Measurements from ENCODE around the gene FLNB.
A peak's percentile ranks its signal among the peaks of the same experiment; 100 is the strongest.

Gene FLNB

GRCh38 chr3:58112185-58112535, 103.9 kb downstream of the FLNB start:
- no peaks in the 10 kb centered on the region for H3K27me3 Mint-ChIP-seq
- H3K36me3 Mint-ChIP-seq (ENCODE audit: insufficient read depth), result peaks cover 16% of the 10 kb centered on the region
- ATAC-seq (replicated peaks; ENCODE audit: extremely low read depth, poor library complexity, severe bottlenecking) (no peak), DNase-seq (ENCODE audit: low spot score in 2 of 2) (no peak)
- peaks cover 42% of the 10 kb centered on the region for H3K4me1 Mint-ChIP-seq
- no peaks in the 10 kb centered on the region for H3K9me3 Mint-ChIP-seq
- peak overlapping the region; percentile 30 for H3K27ac Mint-ChIP-seq (ENCODE audit: low read depth)
- peak overlapping the region; percentile 29 for H3K4me3 Mint-ChIP-seq

DNA sequence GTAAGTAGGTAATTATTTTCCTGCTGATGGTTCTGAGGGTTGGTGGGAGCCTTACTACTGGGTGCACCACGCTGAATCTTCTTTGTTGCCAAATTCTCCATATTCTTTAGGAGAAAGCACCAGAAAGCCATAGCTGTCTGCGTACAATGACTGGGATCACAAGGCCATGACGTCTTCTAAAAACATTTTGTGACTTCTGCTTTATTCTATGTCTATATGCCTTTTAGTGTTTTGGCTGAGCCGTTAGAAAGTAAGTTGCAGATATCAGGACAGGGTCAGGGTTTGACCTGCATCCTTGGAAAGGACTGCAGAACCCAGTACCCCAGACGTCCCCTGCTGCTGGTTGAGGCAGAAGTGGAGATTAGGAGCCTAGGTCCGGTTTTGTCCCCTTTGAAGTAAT, 107.0 kb downstream of the FLNB start:
- ATAC-seq (replicated peaks; ENCODE audit: extremely low read depth, poor library complexity, severe bottlenecking) (no peak), DNase-seq (ENCODE audit: low spot score in 2 of 2) (no peak)
- H3K4me1 Mint-ChIP-seq, result peaks cover 46% of the 10 kb centered on the region
- no peaks in the 10 kb centered on the region for H3K27me3 Mint-ChIP-seq
- no peaks in the 10 kb centered on the region for H3K9me3 Mint-ChIP-seq
- peak overlapping the region; percentile 86 for H3K27ac Mint-ChIP-seq (ENCODE audit: low read depth)
- peaks cover 11% of the 10 kb centered on the region for H3K36me3 Mint-ChIP-seq (ENCODE audit: insufficient read depth)
- no peak overlapping the region for H3K4me3 Mint-ChIP-seq

GRCh38 chr3:58116161-58116955, 108.1 kb downstream of the FLNB start:
- Mint-ChIP-seq H3K27me3 (no peaks in the 10 kb centered on the region), H3K27ac (ENCODE audit: low read depth) (peak overlapping the region; percentile 86), H3K36me3 (ENCODE audit: insufficient read depth) (peaks cover 7% of the 10 kb centered on the region)

GRCh38 chr3:58116985-58117384, 108.8 kb downstream of the FLNB start:
- ATAC-seq (replicated peaks; ENCODE audit: extremely low read depth, poor library complexity, severe bottlenecking), result no peak
- peaks cover 35% of the 10 kb centered on the region for H3K4me1 Mint-ChIP-seq

More at GRCh38 chr3:58116161-58116955, 108.1 kb downstream of the FLNB start:
- H3K9me3 Mint-ChIP-seq, result no peaks in the 10 kb centered on the region
- peak; percentile 91 for ATAC-seq (replicated peaks; ENCODE audit: extremely low read depth, poor library complexity, severe bottlenecking)
- peak overlapping the region; percentile 34 for H3K4me3 Mint-ChIP-seq
- peaks cover 41% of the 10 kb centered on the region for H3K4me1 Mint-ChIP-seq
- DNase-seq (ENCODE audit: low spot score in 2 of 2), result peak; percentile 39 to 71

GRCh38 chr3:58117561-58118181, 109.4 kb downstream of the FLNB start:
- no peak overlapping the region for H3K27ac Mint-ChIP-seq (ENCODE audit: low read depth)
- no peak for ATAC-seq (replicated peaks; ENCODE audit: extremely low read depth, poor library complexity, severe bottlenecking)
- H3K4me3 Mint-ChIP-seq, result no peak overlapping the region
- peaks cover 8% of the 10 kb centered on the region for H3K36me3 Mint-ChIP-seq (ENCODE audit: insufficient read depth)
- H3K27me3 Mint-ChIP-seq, result no peaks in the 10 kb centered on the region
- no peaks in the 10 kb centered on the region for H3K9me3 Mint-ChIP-seq
- H3K4me1 Mint-ChIP-seq, result peaks cover 28% of the 10 kb centered on the region
- no peak for DNase-seq (ENCODE audit: low spot score in 2 of 2)

More at GRCh38 chr3:58116985-58117384, 108.8 kb downstream of the FLNB start:
- Mint-ChIP-seq H3K4me3 (no peak overlapping the region), H3K27ac (ENCODE audit: low read depth) (peak overlapping the region; percentile 86), H3K27me3 (no peaks in the 10 kb centered on the region), H3K9me3 (no peaks in the 10 kb centered on the region), H3K36me3 (ENCODE audit: insufficient read depth) (peaks cover 4% of the 10 kb centered on the region)
- no peak for DNase-seq (ENCODE audit: low spot score in 2 of 2)

GRCh38 chr3:58119186-58119585, 111.0 kb downstream of the FLNB start:
- Mint-ChIP-seq H3K27me3 (no peaks in the 10 kb centered on the region), H3K9me3 (no peaks in the 10 kb centered on the region), H3K4me1 (peaks cover 27% of the 10 kb centered on the region), H3K27ac (ENCODE audit: low read depth) (no peak overlapping the region), H3K36me3 (ENCODE audit: insufficient read depth) (peaks cover 13% of the 10 kb centered on the region), H3K4me3 (no peak overlapping the region)
- ATAC-seq (replicated peaks; ENCODE audit: extremely low read depth, poor library complexity, severe bottlenecking) (no peak), DNase-seq (ENCODE audit: low spot score in 2 of 2) (no peak)

DNA sequence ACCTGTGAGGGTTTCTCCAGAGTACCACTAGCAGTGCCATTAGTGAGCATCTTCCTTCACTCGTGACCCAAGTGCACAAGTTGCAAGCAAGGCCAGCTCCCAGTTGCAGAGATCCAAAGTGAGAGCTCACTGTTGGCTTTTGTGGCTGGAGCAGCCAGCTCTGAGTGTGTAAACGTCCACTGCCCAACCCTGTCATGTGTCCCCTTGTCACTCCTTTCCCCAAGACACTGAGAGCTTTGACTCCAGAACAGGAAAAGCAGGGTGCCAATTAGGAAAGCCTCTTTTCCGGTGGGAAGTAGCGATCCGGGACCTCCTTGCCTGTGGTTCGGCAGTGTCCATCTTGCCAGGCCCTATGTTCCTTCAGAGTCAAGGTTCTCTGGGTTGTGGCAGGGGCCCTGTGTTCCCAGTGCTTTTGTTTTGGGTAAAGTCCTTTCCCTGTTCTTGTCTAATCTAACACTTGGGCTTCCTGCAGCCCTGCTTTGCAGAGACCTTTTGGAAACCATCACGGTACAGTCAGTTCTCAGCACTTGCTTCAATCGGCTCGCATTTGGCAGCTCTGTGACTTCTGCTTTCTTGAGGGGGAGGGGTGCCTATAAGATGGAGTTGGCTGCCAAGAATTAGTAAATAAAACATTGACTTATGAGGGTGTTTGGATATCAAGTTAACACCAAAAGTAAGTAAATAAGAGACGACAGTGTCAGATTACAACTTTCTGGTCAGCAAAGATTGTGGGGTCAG, 112.0 kb downstream of the FLNB start:
- DNase-seq (ENCODE audit: low spot score in 2 of 2) (no peak), ATAC-seq (replicated peaks; ENCODE audit: extremely low read depth, poor library complexity, severe bottlenecking) (no peak)
- H3K4me1 Mint-ChIP-seq, result peaks cover 23% of the 10 kb centered on the region
- H3K36me3 Mint-ChIP-seq (ENCODE audit: insufficient read depth), result peaks cover 14% of the 10 kb centered on the region
- H3K9me3 Mint-ChIP-seq, result no peaks in the 10 kb centered on the region
- no peak overlapping the region for H3K27ac Mint-ChIP-seq (ENCODE audit: low read depth)
- H3K27me3 Mint-ChIP-seq, result no peaks in the 10 kb centered on the region
- no peak overlapping the region for H3K4me3 Mint-ChIP-seq

DNA sequence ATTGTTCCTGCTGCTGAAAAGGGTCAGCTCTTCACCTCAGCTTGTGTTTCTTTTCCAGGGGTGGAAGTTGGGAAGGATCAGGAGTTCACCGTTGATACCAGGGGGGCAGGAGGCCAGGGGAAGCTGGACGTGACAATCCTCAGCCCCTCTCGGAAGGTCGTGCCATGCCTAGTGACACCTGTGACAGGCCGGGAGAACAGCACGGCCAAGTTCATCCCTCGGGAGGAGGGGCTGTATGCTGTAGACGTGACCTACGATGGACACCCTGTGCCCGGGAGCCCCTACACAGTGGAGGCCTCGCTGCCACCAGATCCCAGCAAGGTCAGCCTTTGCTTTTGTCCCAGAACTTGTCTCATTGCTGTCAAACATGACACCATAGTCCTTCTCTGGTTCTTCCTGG, 113.0 kb downstream of the FLNB start:
- Mint-ChIP-seq H3K27ac (ENCODE audit: low read depth) (no peak overlapping the region), H3K9me3 (no peaks in the 10 kb centered on the region), H3K36me3 (ENCODE audit: insufficient read depth) (peaks cover 16% of the 10 kb centered on the region), H3K4me1 (peaks cover 13% of the 10 kb centered on the region), H3K27me3 (no peaks in the 10 kb centered on the region), H3K4me3 (no peak overlapping the region)
- DNase-seq (ENCODE audit: low spot score in 2 of 2) (no peak), ATAC-seq (replicated peaks; ENCODE audit: extremely low read depth, poor library complexity, severe bottlenecking) (no peak)

- Mint-ChIP-seq H3K27me3 (no peaks in the 10 kb centered on the region), H3K4me1 (no peaks in the 10 kb centered on the region), H3K9me3 (no peaks in the 10 kb centered on the region), H3K36me3 (ENCODE audit: insufficient read depth) (peaks cover 21% of the 10 kb centered on the region), H3K27ac (ENCODE audit: low read depth) (no peak overlapping the region), H3K4me3 (no peak overlapping the region)
- ATAC-seq (replicated peaks; ENCODE audit: extremely low read depth, poor library complexity, severe bottlenecking), result no peak
- DNase-seq (ENCODE audit: low spot score in 2 of 2), result no peak
Measured at GRCh38 chr3:58122936-58123700, 114.9 kb downstream of the FLNB start.

DNA sequence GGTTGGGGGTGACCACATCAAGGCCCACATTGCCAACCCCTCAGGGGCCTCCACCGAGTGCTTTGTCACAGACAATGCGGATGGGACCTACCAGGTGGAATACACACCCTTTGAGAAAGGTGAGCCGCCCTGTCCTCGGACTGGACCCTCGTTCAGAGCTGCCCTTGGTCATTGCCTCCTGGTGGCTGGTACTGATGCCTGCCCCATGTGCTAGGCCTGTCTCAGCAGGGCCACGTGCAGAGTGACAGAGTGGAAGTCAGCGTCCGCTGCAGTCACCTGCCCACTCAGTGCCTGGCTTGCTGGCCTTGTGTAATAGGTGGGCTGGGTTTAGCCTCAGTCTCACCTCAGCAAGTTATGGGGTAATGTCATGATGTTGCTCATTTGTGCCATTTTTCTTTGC, 116.2 kb downstream of the FLNB start:
- Mint-ChIP-seq H3K4me1 (peaks cover 11% of the 10 kb centered on the region), H3K9me3 (no peaks in the 10 kb centered on the region), H3K27ac (ENCODE audit: low read depth) (no peak overlapping the region), H3K36me3 (ENCODE audit: insufficient read depth) (peaks cover 21% of the 10 kb centered on the region), H3K4me3 (no peak overlapping the region), H3K27me3 (no peaks in the 10 kb centered on the region)
- no peak for DNase-seq (ENCODE audit: low spot score in 2 of 2)
- ATAC-seq (replicated peaks; ENCODE audit: extremely low read depth, poor library complexity, severe bottlenecking), result no peak

DNA sequence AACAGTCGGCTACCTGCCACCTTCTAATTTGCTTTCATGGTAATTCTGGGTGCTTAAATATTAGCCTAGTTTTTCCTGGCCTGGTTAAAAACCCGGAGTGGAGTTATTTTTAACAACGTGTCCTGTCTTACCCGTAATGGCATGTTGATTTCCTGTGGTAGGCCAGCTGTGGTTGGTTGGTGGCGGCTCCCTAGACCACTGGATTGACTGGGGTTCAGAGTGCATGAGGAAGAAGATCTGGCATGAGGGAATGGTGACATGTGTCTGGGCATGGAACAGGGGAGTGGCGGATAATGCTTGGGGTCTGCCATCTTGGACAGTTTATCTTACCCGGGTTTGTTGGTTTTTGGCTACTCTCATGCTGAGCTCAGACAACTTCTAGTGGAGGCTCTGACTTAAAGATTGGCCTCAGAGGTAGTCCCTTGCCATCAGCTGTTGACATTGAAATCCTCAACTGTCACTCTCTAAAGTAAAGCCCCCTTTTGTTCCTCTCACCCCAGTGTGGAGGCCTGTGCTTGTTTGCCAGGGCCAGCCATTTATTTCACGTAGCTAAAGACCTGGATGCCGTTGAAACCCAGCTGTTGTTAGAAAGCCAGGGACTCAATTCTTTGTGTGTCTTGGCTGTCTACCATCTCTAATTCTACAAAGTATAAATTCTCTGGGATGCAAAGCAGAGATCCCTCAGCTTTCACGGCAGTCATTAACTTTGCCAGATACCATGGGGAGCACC, 121.0 kb downstream of the FLNB start:
- H3K9me3 Mint-ChIP-seq, result no peaks in the 10 kb centered on the region
- no peak for DNase-seq (ENCODE audit: low spot score in 2 of 2)
- H3K4me1 Mint-ChIP-seq, result peaks cover 11% of the 10 kb centered on the region
- H3K27me3 Mint-ChIP-seq, result no peaks in the 10 kb centered on the region
- no peak overlapping the region for H3K27ac Mint-ChIP-seq (ENCODE audit: low read depth)
- peaks cover 15% of the 10 kb centered on the region for H3K36me3 Mint-ChIP-seq (ENCODE audit: insufficient read depth)
- no peak overlapping the region for H3K4me3 Mint-ChIP-seq
- no peak for ATAC-seq (replicated peaks; ENCODE audit: extremely low read depth, poor library complexity, severe bottlenecking)

- Mint-ChIP-seq H3K4me1 (peaks cover 11% of the 10 kb centered on the region), H3K4me3 (no peak overlapping the region), H3K27ac (ENCODE audit: low read depth) (no peak overlapping the region), H3K36me3 (ENCODE audit: insufficient read depth) (peaks cover 11% of the 10 kb centered on the region), H3K27me3 (no peaks in the 10 kb centered on the region), H3K9me3 (no peaks in the 10 kb centered on the region)
- DNase-seq (ENCODE audit: low spot score in 2 of 2) (no peak), ATAC-seq (replicated peaks; ENCODE audit: extremely low read depth, poor library complexity, severe bottlenecking) (no peak)
Measured at GRCh38 chr3:58130591-58130990, 122.4 kb downstream of the FLNB start.

All from central memory CD8-positive, alpha-beta T cell (primary cell).